Colonic mucosa (tissue), 4 donors: ENCODE results near the gene E2F3. TPM values are rescaled to one million over a fixed set of nuclear protein-coding genes. Genes with fewer than 3 reads are reported as not detected.

Experiments used
- DNase-seq: peaks from one replicate; pipeline ENCODE4 v3.0.0-alpha.2; 2020
- H3K27ac ChIP-seq: fragments of 200-600 bp; one replicate; pipeline ENCODE4 v1.8.0; 2021
- H3K27me3 ChIP-seq: fragments of 200-600 bp; one replicate; pipeline ENCODE4 v1.8.0; 2021
- H3K36me3 ChIP-seq: fragments of 200-600 bp; one replicate; pipeline ENCODE4 v1.8.0; 2021
- H3K4me1 ChIP-seq: fragments of 200-600 bp; one replicate; pipeline ENCODE4 v1.8.0; 2021; ENCODE audit warnings: mild to moderate bottlenecking
- H3K4me3 ChIP-seq: fragments of 200-600 bp; one replicate; pipeline ENCODE4 v1.8.0; 2021
- H3K9ac ChIP-seq, 2 donors: one replicate each; pipeline ENCODE4 v1.7.0; 2013; ENCODE audit warnings: control low read depth in 2 of 2, low read depth in 2 of 2, low read length in 2 of 2
- H3K9me3 ChIP-seq: fragments of 200-600 bp; one replicate; pipeline ENCODE4 v1.8.0; 2021
- CTCF ChIP-seq: fragments of 200-600 bp; IDR thresholded peaks from one replicate; pipeline ENCODE4 v1.8.0; 2022; ENCODE audit warnings: antibody characterized with exemption, mild to moderate bottlenecking
- intact Hi-C: fragments of 100-400 bp; cut with DNase I; formaldehyde crosslinking; loops from one replicate; pipeline ENCODE4 v1.14.1; 2022
- total RNA-seq, 2 donors: library from RNA; stranded (reverse); fragmentation: NEBNext Ultra II Directional in 1 of 2; extraction: Animal tissue kit (Norgen Biotek cat#: 25700) in 1 of 2; gene quantifications; one replicate each; pipeline ENCODE4 v1.2.1, GENCODE V29; 2021
- donor health status: healthy.
- donor health status: DM: no; HTN: no; CAD: no.
- donor health status: DM: no; HTN: no; CAD: no.

The E2F3 gene
- total RNA-seq, 2 donors from 2014 or later = 10.0 to 11.2 TPM

GRCh38 chr6:20476501-20477043 lies 74.9 kb downstream of the E2F3 start:
- Histone ChIP-seq H3K27me3 (no peaks in the 10 kb centered on the region), H3K9me3 (no peaks in the 10 kb centered on the region), H3K36me3 (no peaks in the 10 kb centered on the region), H3K4me3 (no peak overlapping the region), H3K4me1 (no peaks in the 10 kb centered on the region), H3K9ac (no peak overlapping the region), H3K27ac (no peak overlapping the region)
- intact Hi-C loops = no loop called here
- no peak for TF ChIP-seq CTCF
- no peak for DNase-seq

GRCh38 chr6:20477485-20477884 lies 75.8 kb downstream of the E2F3 start:
- Histone ChIP-seq H3K4me1 (no peaks in the 10 kb centered on the region), H3K9me3 (no peaks in the 10 kb centered on the region), H3K4me3 (no peak overlapping the region), H3K9ac (no peak overlapping the region), H3K27me3 (no peaks in the 10 kb centered on the region), H3K27ac (no peak overlapping the region), H3K36me3 (no peaks in the 10 kb centered on the region)
- DNase-seq = no peak
- no peak for TF ChIP-seq CTCF
- intact Hi-C loops = no loop called here

GRCh38 chr6:20479060-20479459 lies 77.4 kb downstream of the E2F3 start:
- Histone ChIP-seq H3K27me3 (no peaks in the 10 kb centered on the region), H3K9me3 (no peaks in the 10 kb centered on the region), H3K27ac (no peak overlapping the region), H3K4me1 (no peaks in the 10 kb centered on the region), H3K36me3 (no peaks in the 10 kb centered on the region), H3K4me3 (no peak overlapping the region), H3K9ac (no peak overlapping the region)
- DNase-seq = no peak
- no peak for TF ChIP-seq CTCF
- intact Hi-C loops = no loop called here

- Histone ChIP-seq H3K27ac (no peak overlapping the region), H3K9ac (no peak overlapping the region), H3K9me3 (no peaks in the 10 kb centered on the region), H3K4me3 (no peak overlapping the region), H3K36me3 (no peaks in the 10 kb centered on the region), H3K4me1 (no peaks in the 10 kb centered on the region), H3K27me3 (no peaks in the 10 kb centered on the region)
- DNase-seq = no peak
- no peak for TF ChIP-seq CTCF
- intact Hi-C loops = no loop called here
These were observed 77.8 kb downstream of the E2F3 start for GRCh38 chr6:20479526-20479925.

- Histone ChIP-seq H3K27ac (no peak overlapping the region), H3K27me3 (no peaks in the 10 kb centered on the region), H3K9me3 (no peaks in the 10 kb centered on the region), H3K4me1 (no peaks in the 10 kb centered on the region), H3K9ac (no peak overlapping the region), H3K36me3 (no peaks in the 10 kb centered on the region), H3K4me3 (no peak overlapping the region)
- intact Hi-C loops = no loop called here
- TF ChIP-seq CTCF = no peak
- DNase-seq = no peak
These were observed 79.6 kb downstream of the E2F3 start for GRCh38 chr6:20481281-20481680.
